Measurements from ENCODE around the gene PPT1.

The PPT1 gene

DNA sequence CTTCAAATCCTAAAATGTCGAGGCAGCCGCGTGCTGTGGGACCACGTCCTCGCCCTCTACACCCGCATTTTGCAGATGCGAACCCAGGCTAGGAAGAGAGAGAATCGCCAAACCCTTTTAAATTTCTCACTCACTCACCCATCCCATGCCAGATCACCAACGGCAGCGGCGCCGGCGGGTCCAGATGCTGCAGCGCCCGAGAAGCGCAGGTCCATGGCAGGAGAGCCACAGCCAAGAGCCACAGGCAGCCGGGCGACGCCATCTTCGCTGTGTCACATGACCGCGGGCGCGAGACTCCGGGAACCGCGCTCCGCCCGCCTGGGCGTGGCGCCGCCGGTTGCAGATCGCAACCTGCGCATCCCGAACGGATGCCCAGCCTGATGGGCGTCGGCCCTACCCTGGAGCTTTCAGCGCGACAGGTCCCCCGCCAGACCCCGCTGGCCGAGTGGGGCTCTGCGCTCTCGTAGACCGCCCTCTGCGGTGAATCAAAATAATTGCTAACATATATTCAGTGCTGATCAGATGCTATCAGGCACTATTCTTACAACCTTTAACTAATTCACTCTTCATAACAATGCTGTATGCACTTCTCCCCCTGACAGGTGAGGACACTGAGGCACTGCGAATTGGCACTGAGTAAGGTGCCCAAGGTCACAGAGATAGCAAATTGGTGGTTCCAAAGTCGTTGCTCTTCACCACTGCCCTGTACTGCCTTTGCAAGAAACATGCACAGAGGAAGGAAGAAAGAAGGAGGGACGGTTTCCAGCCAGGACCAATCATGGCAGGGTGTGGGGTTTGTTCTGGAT, at the start of gene PPT1:
Gene PPT1, minus strand, starts transcription at position 276 of the 806 bp plus-strand sequence. Its CDS starts 14 bp downstream, at position 262.
- intact Hi-C loops (cut with DNase I), result no loop called here
- DNase-seq, result peak; percentile 78 to 98 (median 86)

DNA sequence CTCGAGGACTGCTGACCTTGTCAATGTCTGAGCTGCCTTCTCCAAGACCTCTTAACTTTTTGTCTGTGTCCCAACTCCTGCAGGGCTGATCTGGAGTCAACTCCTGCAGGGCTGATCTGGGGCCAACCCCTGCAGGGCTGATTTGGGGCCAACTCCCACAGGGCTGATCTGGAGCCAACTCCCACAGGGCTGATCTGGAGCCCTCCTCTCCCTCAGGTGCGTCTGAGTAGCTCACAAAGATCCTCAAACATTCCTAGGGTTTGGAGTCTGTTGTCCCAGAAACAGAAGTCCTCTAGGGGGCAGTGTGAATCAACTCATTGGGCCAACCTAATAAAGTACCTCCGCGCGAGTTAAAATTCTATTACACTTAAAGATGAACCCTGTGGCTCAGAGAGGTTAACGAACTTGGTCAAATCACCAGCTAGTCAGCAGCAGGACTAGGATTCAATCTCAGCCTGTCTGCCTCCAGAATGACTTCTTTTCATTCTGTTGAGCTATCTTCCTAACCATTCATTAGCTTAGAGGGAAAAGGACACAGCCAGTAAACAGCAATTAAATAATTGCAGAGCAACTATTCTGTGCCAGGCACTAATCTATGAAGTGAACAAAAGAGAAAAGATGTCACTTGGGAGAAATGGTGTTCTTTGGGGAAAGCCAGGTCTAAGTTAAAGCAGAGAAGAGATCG, 47.0 kb upstream of the PPT1 start:
- peak in 4 of 10 donors; percentile 27 to 54 (median 34) for DNase-seq
- intact Hi-C loops (cut with DNase I), result no loop called here

DNA sequence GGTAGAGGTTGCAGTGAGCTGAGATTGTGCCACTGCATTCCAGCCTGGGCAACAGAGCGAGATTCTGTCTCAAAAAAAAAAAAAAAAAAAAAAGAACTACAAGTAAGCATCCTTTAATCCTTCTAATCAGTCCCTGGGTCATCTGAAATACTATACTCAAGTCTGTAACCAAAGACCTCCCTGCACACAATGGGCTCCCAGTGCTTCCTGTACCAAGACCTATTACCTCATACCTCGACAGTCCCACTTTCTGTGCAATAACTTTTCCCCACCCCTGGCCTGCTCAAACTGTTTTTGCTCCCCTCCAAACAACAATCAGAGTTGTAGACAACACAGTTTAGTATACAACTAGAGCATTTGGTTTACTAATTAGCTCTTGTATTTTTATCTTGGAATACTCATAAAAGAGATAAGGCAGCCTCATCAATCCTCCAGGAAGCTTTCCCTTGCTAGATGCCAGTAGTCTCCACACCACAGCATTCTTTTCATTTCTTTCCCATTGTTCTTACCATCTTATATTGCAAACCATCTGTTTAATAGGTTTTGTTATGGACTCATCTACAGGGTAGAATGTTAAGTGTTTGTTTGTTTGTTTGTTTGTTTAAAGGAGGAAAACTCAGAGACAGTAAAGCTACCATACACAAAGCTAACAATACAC, 45.0 kb upstream of the PPT1 start:
- intact Hi-C loops (cut with DNase I), result no loop called here
- no peak for DNase-seq

- no peak for DNase-seq
- intact Hi-C loops (cut with DNase I), result no loop called here
Measured at GRCh38 chr1:40140211-40140973, 43.3 kb upstream of the PPT1 start.

DNA sequence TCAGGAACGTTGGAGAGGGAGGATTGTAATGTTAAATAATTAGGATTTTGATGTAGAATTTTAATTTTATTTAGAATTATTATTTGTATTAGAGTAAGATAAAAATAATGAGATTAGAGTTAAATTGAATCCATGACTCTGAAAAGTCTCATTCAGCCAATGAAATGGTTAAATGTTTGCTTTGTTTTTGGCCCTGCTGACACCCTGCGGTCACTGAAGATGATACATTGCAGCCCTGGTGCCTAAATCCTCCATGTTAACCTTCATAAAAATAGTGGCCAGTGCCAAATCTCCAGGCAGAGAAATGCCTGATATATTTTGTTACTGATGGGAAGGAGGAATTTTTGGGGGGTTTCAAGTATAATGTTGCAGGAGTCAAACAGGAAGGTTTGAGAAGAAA, 36.8 kb upstream of the PPT1 start:
- DNase-seq, result no peak
- intact Hi-C loops (cut with DNase I), result no loop called here

DNA sequence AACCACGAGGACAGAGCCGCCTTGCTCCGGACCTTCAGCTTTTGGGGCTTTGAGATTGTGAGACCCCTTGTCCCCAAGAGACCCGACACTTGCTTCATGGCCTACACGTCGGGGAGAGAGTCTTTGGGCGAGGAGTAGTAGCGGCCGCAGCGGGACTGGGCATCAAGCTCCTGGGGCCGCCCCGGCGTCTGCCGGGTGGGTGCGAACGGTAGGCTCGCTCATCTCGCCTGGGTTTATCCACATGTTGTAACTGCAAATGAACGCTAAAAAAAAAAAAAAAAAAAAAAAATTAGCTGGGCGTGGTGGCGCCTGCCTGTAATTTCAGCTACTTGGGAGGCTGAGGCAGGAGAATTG, 36.2 kb upstream of the PPT1 start:
- intact Hi-C loops (cut with DNase I), result no loop called here
- DNase-seq, result no peak

- intact Hi-C loops (cut with DNase I), result no loop called here
- peak in 5 of 10 donors; percentile 11 to 80 (median 75) for DNase-seq
Measured at GRCh38 chr1:40132383-40133311, 35.6 kb upstream of the PPT1 start.

DNA sequence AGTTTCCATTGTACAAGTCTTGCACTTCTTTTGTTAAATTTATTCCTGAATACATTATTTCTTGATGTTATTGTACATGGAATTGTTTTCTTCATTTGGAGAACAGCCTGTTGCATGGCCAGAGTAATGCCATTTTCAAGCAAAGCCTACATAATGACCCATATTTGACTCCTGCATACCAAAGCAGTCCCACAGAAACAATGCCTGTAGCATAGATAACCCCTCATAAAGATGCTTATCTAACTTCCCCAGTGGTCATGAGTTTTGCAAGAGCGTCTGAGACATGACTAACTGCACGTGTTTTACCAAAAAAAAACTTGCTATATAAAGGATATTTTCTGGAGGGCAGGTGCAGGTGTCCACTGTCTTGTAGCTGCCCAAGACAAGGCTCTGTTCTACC, 33.8 kb upstream of the PPT1 start:
- no peak for DNase-seq
- intact Hi-C loops (cut with DNase I), result no loop called here

DNA sequence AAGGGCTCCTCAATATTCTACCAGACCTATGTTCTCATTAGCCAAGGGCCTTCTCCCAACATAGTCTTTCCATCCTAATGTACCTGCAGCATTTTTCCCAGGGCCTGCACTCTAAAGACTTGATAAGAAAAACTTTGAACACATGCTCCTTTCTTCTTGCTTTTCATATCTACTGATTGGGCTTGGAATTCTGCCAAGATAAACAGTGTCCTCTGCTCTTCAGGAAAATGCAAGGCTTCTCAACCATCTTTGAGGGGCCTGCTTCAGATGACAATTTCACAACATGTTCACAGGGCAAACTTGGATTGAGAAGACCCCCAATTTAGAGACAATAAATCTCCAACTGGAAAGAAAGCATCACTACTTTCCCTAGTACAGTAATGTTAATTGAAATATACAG, 25.8 kb upstream of the PPT1 start:
- intact Hi-C loops (cut with DNase I), result no loop called here
- DNase-seq, result no peak

DNA sequence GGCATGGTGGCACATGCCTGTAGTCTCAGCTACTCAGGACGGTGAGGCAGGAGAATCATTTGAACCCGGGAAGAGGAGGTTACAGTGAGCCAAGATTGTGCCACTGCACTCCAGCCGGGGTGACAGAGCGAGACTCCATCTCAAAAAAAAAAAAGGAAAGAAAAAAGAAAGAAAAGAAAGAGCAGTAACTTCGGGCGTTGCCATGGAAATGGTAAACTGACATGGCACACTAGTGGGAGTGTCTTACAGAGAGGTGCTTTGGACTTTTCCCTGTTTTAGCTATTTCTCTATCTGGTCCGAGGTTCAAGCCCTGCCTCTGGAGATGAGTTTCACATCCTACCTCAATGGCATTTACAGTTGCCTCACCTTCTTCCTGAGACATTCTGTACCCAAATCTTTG, 23.1 kb upstream of the PPT1 start:
- DNase-seq, result no peak
- intact Hi-C loops (cut with DNase I), result no loop called here

- DNase-seq, result no peak
- intact Hi-C loops (cut with DNase I), result no loop called here
Measured at GRCh38 chr1:40114400-40114799, 17.3 kb upstream of the PPT1 start.

DNA sequence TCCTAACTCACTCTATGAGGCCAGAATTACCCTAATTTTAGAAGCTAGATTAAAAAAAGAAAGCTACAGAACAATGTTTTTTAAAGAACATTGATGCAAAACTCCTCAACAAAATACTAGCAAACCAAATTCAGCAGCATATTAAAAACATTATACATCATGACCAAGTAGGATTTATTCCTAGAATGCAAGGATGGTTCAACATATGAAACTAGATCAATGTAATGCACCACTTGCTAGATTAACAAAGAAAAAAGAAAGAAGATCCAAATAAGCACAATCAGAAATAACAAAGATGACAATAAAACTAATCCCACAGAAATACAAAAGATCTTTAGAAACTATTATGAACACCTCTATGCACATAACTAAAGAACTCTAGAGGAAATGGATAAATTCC, 13.3 kb upstream of the PPT1 start:
- intact Hi-C loops (cut with DNase I), result no loop called here
- no peak for DNase-seq

GRCh38 chr1:40107290-40107959, 10.4 kb upstream of the PPT1 start:
- no peak for DNase-seq
- intact Hi-C loops (cut with DNase I), result no loop called here

DNA sequence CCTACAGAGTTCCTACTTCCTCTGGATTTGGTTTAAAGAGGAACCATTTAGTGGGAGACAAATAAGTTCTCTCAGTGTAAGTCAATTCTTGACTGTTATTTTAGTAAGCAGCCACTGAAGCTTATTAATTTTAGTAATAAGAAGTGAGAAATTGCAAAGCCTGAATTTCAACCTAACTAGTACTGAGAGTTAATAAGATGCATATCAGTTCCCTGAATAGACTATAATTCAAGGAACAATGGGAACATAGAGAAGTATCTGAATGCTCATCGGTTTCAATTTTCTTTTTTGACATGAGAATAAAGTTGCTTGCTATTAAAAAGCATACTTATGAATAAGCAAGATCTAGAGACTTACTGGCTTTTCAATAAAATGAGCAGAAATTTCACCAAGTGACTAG, 8.0 kb upstream of the PPT1 start:
- no peak for DNase-seq
- intact Hi-C loops (cut with DNase I), result no loop called here

- DNase-seq, result no peak
- intact Hi-C loops (cut with DNase I), result no loop called here
Measured at GRCh38 chr1:40102896-40103295, 5.8 kb upstream of the PPT1 start.

- intact Hi-C loops (cut with DNase I), result no loop called here
- DNase-seq, result no peak
Measured at GRCh38 chr1:40102038-40102437, 5.0 kb upstream of the PPT1 start.

GRCh38 chr1:40096646-40096976, 441 bp downstream of the PPT1 start:
- intact Hi-C loops (cut with DNase I), result no loop called here
- DNase-seq, result no peak

- intact Hi-C loops (cut with DNase I), result no loop called here
- DNase-seq, result no peak
Measured at GRCh38 chr1:40095806-40096205, 1.2 kb downstream of the PPT1 start.

DNA sequence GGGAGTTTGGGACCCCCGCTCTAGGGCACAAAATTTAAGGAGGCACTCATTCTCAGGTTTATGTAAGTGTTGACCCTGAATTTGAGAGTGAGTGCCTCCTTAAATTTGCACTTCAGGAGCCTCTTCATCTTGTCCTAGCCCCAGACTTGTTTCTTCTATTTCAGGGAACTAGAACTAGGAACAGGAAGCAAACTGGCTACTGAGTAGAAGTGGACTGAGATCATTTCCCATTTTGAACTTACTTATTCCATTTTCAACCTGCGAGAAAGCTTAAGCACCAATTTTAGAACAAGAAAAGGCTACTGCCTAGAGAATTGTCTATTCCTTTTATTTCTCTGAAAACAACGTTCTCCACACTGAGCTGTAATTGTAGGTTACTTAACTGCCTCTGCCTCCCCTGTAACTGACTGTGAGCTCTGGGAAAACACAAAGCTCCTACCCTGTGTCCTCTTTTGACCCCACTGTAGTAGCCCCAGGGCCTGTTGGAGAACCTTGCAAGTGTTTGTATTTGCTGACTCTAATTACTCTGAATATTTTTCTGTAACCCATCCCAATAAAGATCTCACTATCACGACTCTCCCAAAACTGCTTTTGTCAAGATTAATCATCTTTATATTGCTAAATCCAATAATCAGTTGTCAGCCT, 2.5 kb downstream of the PPT1 start:
- intact Hi-C loops (cut with DNase I), result no loop called here
- DNase-seq, result no peak
